Stimulated activated CD4-positive, alpha-beta T cell treated with anti-CD3 and anti-CD28 coated beads, Interleukin-15, amount 100 ng/mL, for 1 hour (primary cell): ENCODE measurements around the gene GNB2.

ENCODE experiments used
- DNase-seq, 2 donors: peaks; one replicate each; pipeline ENCODE4 v3.0.0-alpha.2; 2020; ENCODE audit warnings: low read depth in 1 of 2, low spot score in 1 of 2

The GNB2 gene

GRCh38 chr7:100673302-100673941, at the start of gene GNB2:
TSS of gene GNB2 (plus strand) at chr7:100673740. CDS start at chr7:100676266, 2,526 bp downstream.
- DNase-seq: peak; percentile 97 to 99

GRCh38 chr7:100623951-100624824, 49.4 kb upstream of the GNB2 start:
- no peak for DNase-seq

GRCh38 chr7:100626055-100626454, 47.5 kb upstream of the GNB2 start:
- no peak for DNase-seq

GRCh38 chr7:100626530-100627237, 46.9 kb upstream of the GNB2 start:
- peak; percentile 82 for DNase-seq

GRCh38 chr7:100627238-100627549, 46.3 kb upstream of the GNB2 start:
- DNase-seq: no peak

GRCh38 chr7:100629117-100629716, 44.3 kb upstream of the GNB2 start:
- DNase-seq: no peak

- no peak for DNase-seq
Observed at GRCh38 chr7:100630066-100630465, 43.5 kb upstream of the GNB2 start.

GRCh38 chr7:100632951-100633717, 40.4 kb upstream of the GNB2 start:
- DNase-seq: peak in 1 of 2 donors; percentile 39

- DNase-seq: no peak
Observed at GRCh38 chr7:100639995-100640516, 33.5 kb upstream of the GNB2 start.

GRCh38 chr7:100640517-100641440, 32.8 kb upstream of the GNB2 start:
- DNase-seq: no peak

GRCh38 chr7:100641463-100641859, 32.1 kb upstream of the GNB2 start, which contains the start of gene TFR2:
TSS of gene TFR2 (minus strand) at chr7:100641552. CDS start at chr7:100641509, 43 bp downstream.
- no peak for DNase-seq

- DNase-seq: no peak
Observed at GRCh38 chr7:100641860-100642533, 31.5 kb upstream of the GNB2 start.

- DNase-seq: no peak
Observed at GRCh38 chr7:100642534-100642907, 31.0 kb upstream of the GNB2 start.

GRCh38 chr7:100649826-100650565, 23.5 kb upstream of the GNB2 start:
- no peak for DNase-seq

- no peak for DNase-seq
Observed at GRCh38 chr7:100654908-100655831, 18.4 kb upstream of the GNB2 start.

GRCh38 chr7:100655908-100656674, 17.4 kb upstream of the GNB2 start, which contains the start of gene ACTL6B:
TSS of gene ACTL6B (minus strand) at chr7:100656448. CDS start at chr7:100656354, 94 bp downstream.
- peak in 1 of 2 donors; percentile 45 for DNase-seq
